Dendritic cell treated with granulocyte-macrophage colony-stimulating factor and Interleukin-4, amounts not matched to agents 40 ng/mL and 50 ng/mL, for 4 days (primary cell): ENCODE measurements around the gene TOR1AIP1.
A peak's percentile ranks its signal among the peaks of the same experiment; 100 is the strongest.
"Not testable (repeated sequence)": the region's sequence is repeated elsewhere in the genome, so short reads cannot be mapped to it uniquely, and the experiment has no call there.

ENCODE experiments used
- H3K27ac Mint-ChIP-seq: one replicate; pipeline ENCODE4 v1.8.0; 2022; ENCODE audit warnings: mild to moderate bottlenecking, mixed read lengths
- H3K27me3 Mint-ChIP-seq: one replicate; pipeline ENCODE4 v1.8.0; 2022; ENCODE audit warnings: mild to moderate bottlenecking, mixed read lengths
- H3K36me3 Mint-ChIP-seq: one replicate; pipeline ENCODE4 v1.8.0; 2022; ENCODE audit warnings: low read depth, mixed read lengths
- H3K4me1 Mint-ChIP-seq: one replicate; pipeline ENCODE4 v1.8.0; 2022; ENCODE audit warnings: low read depth, mixed read lengths
- H3K4me3 Mint-ChIP-seq: one replicate; pipeline ENCODE4 v1.8.0; 2022; ENCODE audit warnings: mild to moderate bottlenecking, moderate library complexity, mixed read lengths
- H3K9me3 Mint-ChIP-seq: one replicate; pipeline ENCODE4 v1.8.0; 2022; ENCODE audit warnings: mixed read lengths
- intact Hi-C: fragments of 100-400 bp; cut with micrococcal nuclease; formaldehyde crosslinking; loops from one replicate; pipeline ENCODE4 v1.15.0; 2022

Gene TOR1AIP1

GRCh38 chr1:179882253-179883039 lies at the start of gene TOR1AIP1:
TOR1AIP1 (plus strand) TSS chr1:179882285; CDS start chr1:179882503, 218 bp downstream.
- Mint-ChIP-seq H3K27me3 (no peaks in the 10 kb centered on the region), H3K27ac (peak within 1 kb of the TSS; percentile 98), H3K36me3 (peaks cover 36% of the 10 kb centered on the region), H3K4me1 (peaks cover 23% of the 10 kb centered on the region), H3K4me3 (peak within 1 kb of the TSS; percentile 85), H3K9me3 (no peaks in the 10 kb centered on the region)
- intact Hi-C loops, result loop anchor here (2.0 to 10.0 kb wide), 2 partner anchors 72 to 272 kb away; partner anchors contain the start of genes CEP350 and QSOX1

- intact Hi-C loops, H3K4me1 Mint-ChIP-seq, H3K27ac Mint-ChIP-seq, H3K4me3 Mint-ChIP-seq, H3K9me3 Mint-ChIP-seq, H3K27me3 Mint-ChIP-seq: not testable (repeated sequence)
- peaks cover 27% of the 10 kb centered on the region for H3K36me3 Mint-ChIP-seq
Observed at GRCh38 chr1:179836686-179837445, 45.2 kb upstream of the TOR1AIP1 start.

GRCh38 chr1:179840107-179840506 lies 42.0 kb upstream of the TOR1AIP1 start:
- no peaks in the 10 kb centered on the region for H3K4me1 Mint-ChIP-seq
- H3K9me3 Mint-ChIP-seq, result no peaks in the 10 kb centered on the region
- intact Hi-C loops, result no loop called here
- no peak overlapping the region for H3K27ac Mint-ChIP-seq
- no peak overlapping the region for H3K4me3 Mint-ChIP-seq
- H3K27me3 Mint-ChIP-seq, result no peaks in the 10 kb centered on the region
- peaks cover 36% of the 10 kb centered on the region for H3K36me3 Mint-ChIP-seq

GRCh38 chr1:179848233-179848632 lies 33.9 kb upstream of the TOR1AIP1 start:
- Mint-ChIP-seq H3K9me3 (no peaks in the 10 kb centered on the region), H3K4me3 (no peak overlapping the region), H3K4me1 (no peaks in the 10 kb centered on the region), H3K27me3 (no peaks in the 10 kb centered on the region), H3K36me3 (peaks cover 76% of the 10 kb centered on the region), H3K27ac (no peak overlapping the region)
- intact Hi-C loops, result no loop called here

GRCh38 chr1:179853102-179853501 lies 29.0 kb upstream of the TOR1AIP1 start:
- Mint-ChIP-seq H3K4me1 (peaks cover 15% of the 10 kb centered on the region), H3K9me3 (no peaks in the 10 kb centered on the region), H3K36me3 (peaks cover 80% of the 10 kb centered on the region), H3K27ac (no peak overlapping the region), H3K27me3 (no peaks in the 10 kb centered on the region), H3K4me3 (no peak overlapping the region)
- intact Hi-C loops, result no loop called here

- H3K27me3 Mint-ChIP-seq, intact Hi-C loops, H3K27ac Mint-ChIP-seq, H3K9me3 Mint-ChIP-seq, H3K4me3 Mint-ChIP-seq: not testable (repeated sequence)
- Mint-ChIP-seq H3K36me3 (peaks cover 69% of the 10 kb centered on the region), H3K4me1 (peaks cover 21% of the 10 kb centered on the region)
Observed at GRCh38 chr1:179855831-179856230, 26.3 kb upstream of the TOR1AIP1 start.

GRCh38 chr1:179856296-179856695 lies 25.8 kb upstream of the TOR1AIP1 start:
- intact Hi-C loops, result no loop called here
- Mint-ChIP-seq H3K27ac (no peak overlapping the region), H3K4me1 (peaks cover 21% of the 10 kb centered on the region), H3K9me3 (no peaks in the 10 kb centered on the region), H3K36me3 (peaks cover 67% of the 10 kb centered on the region), H3K27me3 (no peaks in the 10 kb centered on the region), H3K4me3 (no peak overlapping the region)

- no peaks in the 10 kb centered on the region for H3K9me3 Mint-ChIP-seq
- intact Hi-C loops, result no loop called here
- H3K4me3 Mint-ChIP-seq, result no peak overlapping the region
- H3K4me1 Mint-ChIP-seq, result peaks cover 21% of the 10 kb centered on the region
- no peaks in the 10 kb centered on the region for H3K27me3 Mint-ChIP-seq
- H3K36me3 Mint-ChIP-seq, result peaks cover 67% of the 10 kb centered on the region
- no peak overlapping the region for H3K27ac Mint-ChIP-seq
Observed at GRCh38 chr1:179857009-179857408, 25.1 kb upstream of the TOR1AIP1 start.

- Mint-ChIP-seq H3K27me3 (no peaks in the 10 kb centered on the region), H3K4me3 (no peak overlapping the region), H3K36me3 (peaks cover 75% of the 10 kb centered on the region), H3K27ac (no peak overlapping the region), H3K4me1 (peaks cover 26% of the 10 kb centered on the region), H3K9me3 (no peaks in the 10 kb centered on the region)
- intact Hi-C loops, result no loop called here
Observed at GRCh38 chr1:179860652-179861051, 21.4 kb upstream of the TOR1AIP1 start.

- intact Hi-C loops, result no loop called here
- no peaks in the 10 kb centered on the region for H3K27me3 Mint-ChIP-seq
- no peak overlapping the region for H3K27ac Mint-ChIP-seq
- no peak overlapping the region for H3K4me3 Mint-ChIP-seq
- H3K9me3 Mint-ChIP-seq, result no peaks in the 10 kb centered on the region
- peaks cover 87% of the 10 kb centered on the region for H3K36me3 Mint-ChIP-seq
- peaks cover 21% of the 10 kb centered on the region for H3K4me1 Mint-ChIP-seq
Observed at GRCh38 chr1:179865377-179865776, 16.7 kb upstream of the TOR1AIP1 start.

- no peak overlapping the region for H3K4me3 Mint-ChIP-seq
- no peaks in the 10 kb centered on the region for H3K9me3 Mint-ChIP-seq
- peaks cover 77% of the 10 kb centered on the region for H3K36me3 Mint-ChIP-seq
- peaks cover 26% of the 10 kb centered on the region for H3K4me1 Mint-ChIP-seq
- intact Hi-C loops, result no loop called here
- no peak overlapping the region for H3K27ac Mint-ChIP-seq
- no peaks in the 10 kb centered on the region for H3K27me3 Mint-ChIP-seq
Observed at GRCh38 chr1:179866616-179867015, 15.5 kb upstream of the TOR1AIP1 start.

GRCh38 chr1:179867493-179868330 lies 14.4 kb upstream of the TOR1AIP1 start:
- H3K36me3 Mint-ChIP-seq, result peaks cover 72% of the 10 kb centered on the region
- no peaks in the 10 kb centered on the region for H3K27me3 Mint-ChIP-seq
- peaks cover 35% of the 10 kb centered on the region for H3K4me1 Mint-ChIP-seq
- no peak overlapping the region for H3K4me3 Mint-ChIP-seq
- intact Hi-C loops, result no loop called here
- no peaks in the 10 kb centered on the region for H3K9me3 Mint-ChIP-seq
- no peak overlapping the region for H3K27ac Mint-ChIP-seq

- Mint-ChIP-seq H3K27me3 (no peaks in the 10 kb centered on the region), H3K27ac (no peak overlapping the region), H3K9me3 (no peaks in the 10 kb centered on the region), H3K4me3 (no peak overlapping the region), H3K4me1 (peaks cover 60% of the 10 kb centered on the region), H3K36me3 (peaks cover 72% of the 10 kb centered on the region)
- intact Hi-C loops, result no loop called here
Observed at GRCh38 chr1:179870870-179871269, 11.2 kb upstream of the TOR1AIP1 start.

- Mint-ChIP-seq H3K27me3 (no peaks in the 10 kb centered on the region), H3K36me3 (peaks cover 63% of the 10 kb centered on the region), H3K9me3 (no peaks in the 10 kb centered on the region), H3K4me3 (no peak overlapping the region), H3K27ac (no peak overlapping the region), H3K4me1 (peaks cover 61% of the 10 kb centered on the region)
- intact Hi-C loops, result no loop called here
Observed at GRCh38 chr1:179871940-179872339, 10.1 kb upstream of the TOR1AIP1 start.
